ENCODE measurements around the gene TRIM14. TPM values are rescaled to one million over a fixed set of nuclear protein-coding genes. Genes with fewer than 3 reads are reported as not detected.
"Not testable (repeated sequence)": the region's sequence is repeated elsewhere in the genome, so short reads cannot be mapped to it uniquely, and the experiment has no call there.

Gene TRIM14
- total RNA-seq, 2 donors from 2014 or later: 4.9 to 11.8 TPM

GRCh38 chr9:98120476-98120875 lies 1.5 kb upstream of the TRIM14 start:
- intact Hi-C loops (cut with DNase I): no loop called here
- DNase-seq (ENCODE audit: low spot score): no peak

- DNase-seq (ENCODE audit: low spot score): no peak
- intact Hi-C loops (cut with DNase I): loop anchor here in 1 of 2 donors (5.0 kb wide), 1 partner anchor 939 kb away; no protein-coding TSS in a partner anchor
Measured at GRCh38 chr9:98117984-98118639, 910 bp downstream of the TRIM14 start.

GRCh38 chr9:98117097-98117496 lies 1.9 kb downstream of the TRIM14 start:
- not testable (repeated sequence) for DNase-seq (ENCODE audit: low spot score)
- intact Hi-C loops (cut with DNase I): loop anchor here in 1 of 2 donors (5.0 kb wide), 1 partner anchor 940 kb away; no protein-coding TSS in a partner anchor

GRCh38 chr9:98109052-98109451 lies 10.0 kb downstream of the TRIM14 start:
- intact Hi-C loops (cut with DNase I): no loop called here
- no peak for DNase-seq (ENCODE audit: low spot score)

- peak; percentile 53 for DNase-seq (ENCODE audit: low spot score)
- intact Hi-C loops (cut with DNase I): no loop called here
Measured at GRCh38 chr9:98108531-98109031, 10.4 kb downstream of the TRIM14 start.

GRCh38 chr9:98107926-98108325 lies 11.1 kb downstream of the TRIM14 start:
- no peak for DNase-seq (ENCODE audit: low spot score)
- intact Hi-C loops (cut with DNase I): no loop called here

- intact Hi-C loops (cut with DNase I): no loop called here
- peak; percentile 43 for DNase-seq (ENCODE audit: low spot score)
Measured at GRCh38 chr9:98105006-98105405, 14.0 kb downstream of the TRIM14 start.

GRCh38 chr9:98104445-98104881 lies 14.6 kb downstream of the TRIM14 start:
- DNase-seq (ENCODE audit: low spot score): peak; percentile 54
- intact Hi-C loops (cut with DNase I): no loop called here

- DNase-seq (ENCODE audit: low spot score): no peak
- intact Hi-C loops (cut with DNase I): no loop called here
Measured at GRCh38 chr9:98101868-98102273, 17.2 kb downstream of the TRIM14 start.

- intact Hi-C loops (cut with DNase I): no loop called here
- no peak for DNase-seq (ENCODE audit: low spot score)
Measured at GRCh38 chr9:98101416-98101815, 17.6 kb downstream of the TRIM14 start.

GRCh38 chr9:98100456-98100855 lies 18.6 kb downstream of the TRIM14 start:
- no peak for DNase-seq (ENCODE audit: low spot score)
- intact Hi-C loops (cut with DNase I): no loop called here

- no peak for DNase-seq (ENCODE audit: low spot score)
- intact Hi-C loops (cut with DNase I): no loop called here
Measured at GRCh38 chr9:98099898-98100297, 19.1 kb downstream of the TRIM14 start.

GRCh38 chr9:98099346-98099745 lies 19.7 kb downstream of the TRIM14 start:
- no peak for DNase-seq (ENCODE audit: low spot score)
- intact Hi-C loops (cut with DNase I): no loop called here

- no peak for DNase-seq (ENCODE audit: low spot score)
- intact Hi-C loops (cut with DNase I): no loop called here
Measured at GRCh38 chr9:98097836-98098235, 21.2 kb downstream of the TRIM14 start.

- DNase-seq (ENCODE audit: low spot score): no peak
- intact Hi-C loops (cut with DNase I): no loop called here
Measured at GRCh38 chr9:98096091-98096490, 22.9 kb downstream of the TRIM14 start.

GRCh38 chr9:98095401-98095800 lies 23.6 kb downstream of the TRIM14 start:
- no peak for DNase-seq (ENCODE audit: low spot score)
- intact Hi-C loops (cut with DNase I): no loop called here

GRCh38 chr9:98094851-98095250 lies 24.2 kb downstream of the TRIM14 start:
- intact Hi-C loops (cut with DNase I): no loop called here
- no peak for DNase-seq (ENCODE audit: low spot score)

- intact Hi-C loops (cut with DNase I): no loop called here
- no peak for DNase-seq (ENCODE audit: low spot score)
Measured at GRCh38 chr9:98094316-98094715, 24.7 kb downstream of the TRIM14 start.

GRCh38 chr9:98092613-98092931 lies 26.4 kb downstream of the TRIM14 start:
- no peak for DNase-seq (ENCODE audit: low spot score)
- intact Hi-C loops (cut with DNase I): no loop called here

- no peak for DNase-seq (ENCODE audit: low spot score)
- intact Hi-C loops (cut with DNase I): no loop called here
Measured at GRCh38 chr9:98091735-98092612, 27.0 kb downstream of the TRIM14 start.
